Natural killer cell treated with Interleukin-12 subunit alpha and Interleukin-12 subunit beta and Interleukin-15 and Interleukin-18, amount 100 ng/mL, for 72 hours (primary cell): ENCODE data around the gene ADAMTS17. TPM values are rescaled to one million over a fixed set of nuclear protein-coding genes. Genes with fewer than 3 reads are reported as not detected.

ENCODE experiments used
- ATAC-seq, 2 donors: fragments of 150-1000 bp; cut with Tn5 transposase in 1 of 2; sonication (Bioruptor Pico), chemical (Tn5 transposase) in 1 of 2; 2 replicates each; pipeline ENCODE4 v1.10.0; 2021
- DNase-seq: peaks from one replicate; pipeline ENCODE4 v3.0.0; 2022; ENCODE audit warnings: low spot score
- H3K27ac Mint-ChIP-seq, 2 donors: 1 replicate in 1 of 2; 2 replicates in 1 of 2; pipeline ENCODE4 v1.8.0; 2022; ENCODE audit warnings: mixed read lengths in 2 of 2, mild to moderate bottlenecking in 1 of 2, moderate library complexity in 1 of 2
- H3K27me3 Mint-ChIP-seq, 2 donors: 1 replicate in 1 of 2; 2 replicates in 1 of 2; pipeline ENCODE4 v1.8.0; 2022; ENCODE audit warnings: mixed read lengths in 2 of 2
- H3K36me3 Mint-ChIP-seq: one replicate; pipeline ENCODE4 v1.8.0; 2022; ENCODE audit warnings: mixed read lengths
- H3K4me1 Mint-ChIP-seq, 2 donors: 1 replicate in 1 of 2; 2 replicates in 1 of 2; pipeline ENCODE4 v1.8.0; 2022; ENCODE audit warnings: low read depth in 2 of 2, mixed read lengths in 2 of 2, mild to moderate bottlenecking in 1 of 2
- H3K4me3 Mint-ChIP-seq: one replicate; pipeline ENCODE4 v1.8.0; 2022; ENCODE audit warnings: mixed read lengths
- H3K9me3 Mint-ChIP-seq: 2 replicates; pipeline ENCODE4 v1.8.0; 2022; ENCODE audit warnings: mixed read lengths
- total RNA-seq, 2 donors: library from RNA; stranded (reverse); gene quantifications; one replicate each; pipeline ENCODE4 v1.2.3, GENCODE V29; 2022

Gene ADAMTS17
- total RNA-seq, 2 donors from 2014 or later, result 0.31 to 0.59 TPM

DNA sequence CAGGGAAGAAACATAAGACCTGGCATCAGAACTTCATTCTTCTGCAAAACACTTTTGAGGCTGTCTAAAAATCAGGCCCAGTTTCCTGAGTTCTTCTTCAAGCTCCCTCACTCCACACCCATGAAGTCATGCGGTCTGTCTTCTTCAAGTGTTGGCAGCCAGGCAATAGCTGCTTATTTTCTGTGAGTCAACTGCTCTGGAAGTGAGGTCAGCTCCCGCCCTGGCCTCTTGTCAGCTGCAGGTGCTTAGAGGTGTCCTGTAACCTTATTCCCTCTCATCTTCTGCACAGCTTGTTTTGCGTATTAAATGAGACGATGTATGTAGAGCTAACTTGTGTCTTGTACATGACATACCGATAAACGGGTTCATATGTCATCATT lies 226.1 kb downstream of the ADAMTS17 start:
- H3K4me1 Mint-ChIP-seq, result peaks cover 7 to 8% of the 10 kb centered on the region in 2 donors
- DNase-seq (no peak), ATAC-seq (no peak)
- H3K36me3 Mint-ChIP-seq, result peaks cover 2% of the 10 kb centered on the region
- H3K27me3 Mint-ChIP-seq, result peaks cover 7 to 8% of the 10 kb centered on the region in 2 donors
- peaks cover 2% of the 10 kb centered on the region for H3K9me3 Mint-ChIP-seq
- no peak overlapping the region for H3K4me3 Mint-ChIP-seq
- no peak overlapping the region for H3K27ac Mint-ChIP-seq

DNA sequence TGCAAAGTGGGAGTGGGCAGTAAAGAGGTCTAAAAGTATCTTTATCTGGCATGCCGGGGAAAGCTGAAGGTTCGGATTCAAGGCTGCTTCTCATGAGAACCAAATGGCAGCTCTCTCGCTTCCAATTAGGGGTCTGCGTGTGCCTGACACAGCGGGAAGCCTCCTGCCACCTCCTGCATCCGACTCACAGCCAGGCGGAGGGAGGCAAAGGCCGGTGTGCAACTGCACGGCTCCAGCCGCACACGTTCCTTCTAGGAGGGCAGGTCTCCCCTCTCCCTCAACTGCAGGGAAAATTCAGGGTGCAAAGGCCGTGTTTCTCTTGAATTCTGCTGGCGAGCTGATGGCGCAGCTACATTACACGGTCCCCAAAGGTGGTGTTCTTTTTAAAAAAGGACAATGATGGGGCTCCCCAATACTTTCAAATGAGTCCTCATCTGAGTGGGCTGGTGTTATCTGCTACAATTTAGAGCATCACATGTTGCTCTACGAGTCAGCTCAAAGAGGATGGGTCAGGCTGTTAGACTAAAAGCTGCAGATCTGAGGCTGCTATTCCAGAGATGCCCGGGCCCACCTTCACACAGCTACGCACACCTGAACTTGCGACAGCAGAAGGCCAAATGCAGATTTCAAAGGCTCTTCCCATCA lies 226.6 kb downstream of the ADAMTS17 start:
- Mint-ChIP-seq H3K27ac (no peak overlapping the region), H3K27me3 (peaks cover 7 to 8% of the 10 kb centered on the region in 2 donors), H3K36me3 (no peaks in the 10 kb centered on the region), H3K4me3 (no peak overlapping the region), H3K9me3 (peaks cover 2% of the 10 kb centered on the region), H3K4me1 (peaks cover 8 to 9% of the 10 kb centered on the region in 2 donors)
- DNase-seq (no peak), ATAC-seq (no peak)

GRCh38 chr15:100114571-100114970 lies 227.2 kb downstream of the ADAMTS17 start:
- ATAC-seq, result no peak
- H3K4me3 Mint-ChIP-seq, result no peak overlapping the region
- no peaks in the 10 kb centered on the region for H3K36me3 Mint-ChIP-seq
- peaks cover 8 to 9% of the 10 kb centered on the region in 2 donors for H3K4me1 Mint-ChIP-seq
- DNase-seq, result peak; percentile 40
- peak overlapping the region in 1 of 2 donors; percentile 53 for H3K27ac Mint-ChIP-seq
- no peaks in the 10 kb centered on the region for H3K9me3 Mint-ChIP-seq
- peaks cover 4 to 8% of the 10 kb centered on the region in 2 donors for H3K27me3 Mint-ChIP-seq

DNA sequence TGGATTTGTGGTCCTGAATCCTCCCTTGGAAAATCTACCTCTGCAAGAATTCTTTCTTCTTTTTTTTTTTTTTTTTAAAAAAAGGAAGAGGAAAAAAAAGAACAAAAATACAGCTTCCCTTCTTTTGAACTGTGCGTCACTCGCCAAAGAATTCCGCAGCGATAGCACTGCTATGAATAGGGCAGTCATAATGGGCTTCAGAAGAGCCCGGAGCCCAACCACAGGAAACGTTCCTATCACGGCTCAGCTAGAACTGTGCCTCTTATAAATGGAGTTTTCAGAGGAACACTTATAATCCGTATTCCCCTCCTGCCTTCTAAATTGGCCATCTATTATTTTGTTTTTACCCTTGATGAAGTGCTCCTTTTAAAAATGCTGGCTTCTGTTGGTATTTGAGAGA lies 227.7 kb downstream of the ADAMTS17 start:
- Mint-ChIP-seq H3K27me3 (peaks cover 4 to 8% of the 10 kb centered on the region in 2 donors), H3K27ac (peak overlapping the region in 1 of 2 donors; percentile 53), H3K4me3 (no peak overlapping the region), H3K4me1 (peaks cover 8 to 9% of the 10 kb centered on the region in 2 donors), H3K9me3 (no peaks in the 10 kb centered on the region), H3K36me3 (no peaks in the 10 kb centered on the region)
- DNase-seq (no peak), ATAC-seq (no peak)

DNA sequence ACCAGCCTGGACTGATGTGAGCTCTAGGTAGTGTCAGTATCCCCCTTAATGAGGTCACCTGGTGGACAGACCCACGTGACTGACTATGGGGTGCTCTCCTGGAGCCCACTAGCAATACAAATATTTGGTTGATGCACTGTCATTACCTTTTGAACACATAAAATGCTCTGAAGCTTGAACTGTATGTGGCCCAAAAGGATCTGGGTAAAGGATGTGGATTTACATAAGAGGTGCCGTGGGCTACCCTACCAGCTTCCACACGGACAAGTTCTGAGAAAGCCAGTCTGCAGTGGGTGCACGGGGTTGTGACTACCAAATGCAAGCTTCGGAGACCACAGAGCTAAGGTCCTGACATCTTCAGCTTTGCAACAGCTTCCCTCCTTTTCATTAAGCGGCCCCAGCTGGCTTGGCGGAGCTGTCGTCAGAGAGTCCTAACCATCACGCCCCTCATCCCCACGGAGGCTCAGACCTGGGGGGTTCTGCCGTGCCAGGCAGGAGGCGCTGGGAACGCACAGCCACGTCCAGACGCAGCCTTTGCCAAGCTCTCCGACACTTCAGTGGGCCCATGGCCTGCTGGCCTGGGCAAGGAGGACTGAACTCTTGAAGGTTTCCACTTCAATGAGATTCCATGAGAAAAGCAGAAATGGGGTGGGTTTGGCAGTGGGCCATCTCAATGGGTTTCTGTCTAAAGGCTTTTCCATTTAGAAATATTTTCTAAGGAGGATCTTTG lies 228.3 kb downstream of the ADAMTS17 start:
- Mint-ChIP-seq H3K27me3 (peaks cover 4 to 8% of the 10 kb centered on the region in 2 donors), H3K27ac (no peak overlapping the region), H3K4me3 (no peak overlapping the region), H3K36me3 (no peaks in the 10 kb centered on the region), H3K4me1 (peaks cover 8 to 9% of the 10 kb centered on the region in 2 donors), H3K9me3 (no peaks in the 10 kb centered on the region)
- DNase-seq (no peak), ATAC-seq (no peak)

GRCh38 chr15:100112636-100113305 lies 229.0 kb downstream of the ADAMTS17 start:
- Mint-ChIP-seq H3K9me3 (no peaks in the 10 kb centered on the region), H3K27ac (no peak overlapping the region), H3K4me3 (no peak overlapping the region), H3K27me3 (peaks cover 4 to 8% of the 10 kb centered on the region in 2 donors), H3K4me1 (peaks cover 8 to 9% of the 10 kb centered on the region in 2 donors), H3K36me3 (no peaks in the 10 kb centered on the region)
- DNase-seq, result no peak
- ATAC-seq, result no peak

DNA sequence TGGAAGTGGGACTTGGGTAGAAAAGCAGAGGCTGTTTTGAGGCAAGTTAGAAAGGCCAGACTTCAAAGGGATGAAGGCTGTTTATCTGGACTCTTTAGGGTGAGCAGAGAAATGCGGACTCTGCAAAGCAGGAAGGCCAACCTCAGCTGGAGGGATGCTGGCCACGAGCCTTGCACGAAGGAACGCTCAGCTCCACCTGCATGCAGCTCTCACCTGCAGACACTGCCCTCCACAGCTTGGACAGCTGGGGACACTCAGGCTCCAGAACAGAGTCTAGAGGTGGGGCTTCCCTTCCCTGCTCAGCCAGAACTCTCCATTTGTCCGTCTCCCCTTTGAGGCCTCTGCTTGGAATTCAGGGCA lies 229.7 kb downstream of the ADAMTS17 start:
- Mint-ChIP-seq H3K27ac (no peak overlapping the region), H3K27me3 (peaks cover 4 to 8% of the 10 kb centered on the region in 2 donors), H3K36me3 (no peaks in the 10 kb centered on the region), H3K4me3 (no peak overlapping the region), H3K9me3 (no peaks in the 10 kb centered on the region), H3K4me1 (peaks cover 8 to 9% of the 10 kb centered on the region in 2 donors)
- DNase-seq, result no peak
- ATAC-seq, result no peak

DNA sequence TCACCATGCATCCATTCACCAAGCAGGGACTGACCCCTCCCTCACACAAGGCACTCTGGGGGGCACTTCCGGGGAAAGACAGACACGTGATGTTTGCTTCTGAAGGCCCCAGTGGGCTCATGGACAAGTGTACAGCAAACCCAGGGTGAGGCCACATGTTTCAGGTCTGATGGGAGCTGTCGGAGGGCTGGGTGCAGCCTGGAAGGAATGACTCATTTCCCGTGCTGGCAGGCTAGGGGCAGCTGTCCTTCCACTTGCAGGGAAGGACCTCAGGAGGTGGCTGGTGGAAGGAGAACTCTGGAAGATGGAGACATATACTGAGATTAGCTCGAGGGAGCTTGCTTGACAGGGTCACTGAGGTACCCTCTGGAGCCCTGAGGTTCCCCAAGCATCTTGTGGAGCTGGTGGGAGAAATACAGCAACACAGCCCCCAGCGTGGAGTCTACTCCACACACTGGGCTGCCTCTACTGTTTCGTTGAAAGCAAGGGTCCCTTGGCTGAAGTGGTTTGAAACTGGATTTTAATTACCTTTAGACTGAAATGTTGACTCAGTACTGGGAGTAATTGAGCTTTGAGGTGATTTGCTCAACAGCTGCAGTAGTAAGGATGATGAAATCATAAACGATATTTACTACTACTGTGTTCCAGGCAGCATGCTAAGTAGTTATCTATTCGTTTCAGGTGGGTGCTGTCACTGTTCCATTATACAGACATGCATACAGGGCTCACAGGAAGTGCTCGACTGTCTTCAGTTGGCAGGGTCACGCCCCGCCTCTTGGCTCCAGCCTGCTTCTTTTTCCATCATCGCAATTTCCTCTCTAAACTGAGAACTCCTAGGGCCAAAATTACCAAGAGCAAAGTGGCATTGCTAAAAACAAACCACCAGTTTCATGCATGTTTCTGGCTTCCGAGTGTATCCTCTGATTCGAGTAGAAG lies 230.4 kb downstream of the ADAMTS17 start:
- H3K9me3 Mint-ChIP-seq, result no peaks in the 10 kb centered on the region
- H3K4me1 Mint-ChIP-seq, result peaks cover 8 to 9% of the 10 kb centered on the region in 2 donors
- no peaks in the 10 kb centered on the region for H3K36me3 Mint-ChIP-seq
- no peak overlapping the region for H3K4me3 Mint-ChIP-seq
- DNase-seq (no peak), ATAC-seq (no peak)
- peaks cover 4 to 8% of the 10 kb centered on the region in 2 donors for H3K27me3 Mint-ChIP-seq
- peak overlapping the region in 1 of 2 donors; percentile 34 for H3K27ac Mint-ChIP-seq

DNA sequence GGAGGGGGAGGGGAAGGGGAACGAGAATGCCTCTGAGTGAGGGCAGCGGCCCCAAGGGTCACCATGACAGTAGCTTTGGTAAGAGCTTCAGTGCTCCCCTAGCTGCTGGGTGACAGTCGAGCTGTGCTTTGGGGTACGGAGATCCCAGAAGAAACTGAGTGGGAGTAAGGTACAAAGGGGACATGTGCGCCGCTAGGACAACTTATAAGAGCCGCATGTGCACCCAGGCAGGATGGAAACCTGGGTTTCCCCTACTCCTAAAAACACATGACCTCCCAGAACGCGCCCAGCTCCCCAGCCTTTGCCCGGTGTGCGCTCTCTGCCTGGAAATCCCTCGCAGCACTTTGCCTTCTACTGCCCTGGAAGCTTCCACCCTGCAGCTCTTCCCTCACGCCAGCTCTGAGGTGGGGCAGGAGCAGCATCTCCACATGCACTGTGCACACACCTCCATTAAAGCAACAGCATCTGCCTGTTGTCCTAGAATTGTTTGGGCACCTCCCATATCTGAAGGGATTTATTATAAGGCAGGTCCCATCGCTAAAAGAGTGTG lies 232.2 kb downstream of the ADAMTS17 start:
- Mint-ChIP-seq H3K4me1 (peaks cover 7 to 9% of the 10 kb centered on the region in 2 donors), H3K27me3 (peaks cover 3 to 5% of the 10 kb centered on the region in 2 donors), H3K4me3 (no peak overlapping the region), H3K9me3 (no peaks in the 10 kb centered on the region), H3K27ac (no peak overlapping the region), H3K36me3 (no peaks in the 10 kb centered on the region)
- DNase-seq (no peak), ATAC-seq (no peak)

GRCh38 chr15:100108846-100109245 lies 232.9 kb downstream of the ADAMTS17 start:
- Mint-ChIP-seq H3K9me3 (no peaks in the 10 kb centered on the region), H3K27ac (no peak overlapping the region), H3K36me3 (no peaks in the 10 kb centered on the region), H3K4me1 (peaks cover 4 to 9% of the 10 kb centered on the region in 2 donors), H3K4me3 (no peak overlapping the region), H3K27me3 (no peaks in the 10 kb centered on the region)
- ATAC-seq, result no peak
- no peak for DNase-seq

DNA sequence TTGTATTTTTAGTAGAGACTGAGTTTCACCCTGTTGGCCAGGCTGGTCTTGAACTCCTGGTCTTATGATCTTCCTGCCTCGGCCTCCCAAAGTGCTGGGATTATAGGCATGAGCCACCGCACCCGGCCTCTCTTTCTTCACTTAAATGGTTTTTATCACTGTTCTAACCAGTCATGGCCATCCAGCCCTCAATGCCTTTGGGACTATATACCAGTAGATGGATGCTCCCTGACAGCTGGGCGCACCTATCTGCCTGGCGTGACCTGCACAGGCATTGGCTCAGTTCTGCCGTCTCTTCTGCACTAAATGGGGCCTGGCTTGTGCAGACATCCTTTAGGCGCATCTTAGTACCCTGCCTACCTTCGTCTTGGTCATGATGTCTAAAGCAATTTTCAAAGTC lies 233.4 kb downstream of the ADAMTS17 start:
- no peak overlapping the region for H3K4me3 Mint-ChIP-seq
- H3K27me3 Mint-ChIP-seq, result no peaks in the 10 kb centered on the region
- H3K27ac Mint-ChIP-seq, result no peak overlapping the region
- no peaks in the 10 kb centered on the region for H3K36me3 Mint-ChIP-seq
- peaks cover 4 to 9% of the 10 kb centered on the region in 2 donors for H3K4me1 Mint-ChIP-seq
- DNase-seq, result no peak
- ATAC-seq, result no peak
- H3K9me3 Mint-ChIP-seq, result no peaks in the 10 kb centered on the region

DNA sequence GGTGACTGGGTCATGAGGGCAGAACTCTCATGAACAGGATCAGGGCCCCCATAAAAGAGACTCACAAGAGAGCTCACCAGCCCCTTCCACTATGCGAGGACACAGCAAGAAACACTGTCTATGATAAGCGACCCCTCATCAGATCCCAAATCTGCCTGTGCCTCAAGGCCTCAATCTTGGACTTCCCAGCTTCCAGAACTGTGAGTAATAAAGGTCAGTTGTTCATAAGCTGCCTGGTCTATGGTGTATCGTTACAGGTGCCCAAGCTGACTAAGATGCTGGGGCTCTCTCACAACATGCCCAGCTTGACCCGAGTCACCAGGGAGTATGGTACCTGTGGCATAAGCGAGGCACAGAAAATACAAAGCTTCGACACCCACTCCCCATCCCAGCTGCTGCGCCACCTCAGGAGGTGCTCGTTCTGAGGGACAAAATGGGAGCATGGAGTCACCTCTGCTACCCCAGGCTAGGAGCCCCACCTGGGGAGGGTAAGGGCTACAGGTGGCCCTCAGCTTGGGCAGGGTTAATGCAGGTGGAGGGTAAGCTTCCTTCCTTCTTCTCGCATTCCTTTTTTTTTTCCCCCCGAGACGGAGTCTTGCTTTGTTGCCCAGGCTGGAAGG lies 234.1 kb downstream of the ADAMTS17 start:
- ATAC-seq (no peak), DNase-seq (no peak)
- no peak overlapping the region for H3K4me3 Mint-ChIP-seq
- no peak overlapping the region for H3K27ac Mint-ChIP-seq
- no peaks in the 10 kb centered on the region for H3K27me3 Mint-ChIP-seq
- H3K36me3 Mint-ChIP-seq, result no peaks in the 10 kb centered on the region
- H3K4me1 Mint-ChIP-seq, result peaks cover 4 to 9% of the 10 kb centered on the region in 2 donors
- no peaks in the 10 kb centered on the region for H3K9me3 Mint-ChIP-seq

- no peak for ATAC-seq
- no peaks in the 10 kb centered on the region for H3K36me3 Mint-ChIP-seq
- H3K4me3 Mint-ChIP-seq, result no peak overlapping the region
- no peaks in the 10 kb centered on the region for H3K27me3 Mint-ChIP-seq
- H3K27ac Mint-ChIP-seq, result no peak overlapping the region
- H3K4me1 Mint-ChIP-seq, result peaks cover 4 to 9% of the 10 kb centered on the region in 2 donors
- H3K9me3 Mint-ChIP-seq, result no peaks in the 10 kb centered on the region
- DNase-seq, result no peak
Observed at GRCh38 chr15:100107151-100107550, 234.6 kb downstream of the ADAMTS17 start.
